NCI-H2029 treated with DMSO at 0.1 percent for 48 hours (cell line): Measurements from ENCODE around the gene B3GAT1.
"Not testable (repeated sequence)": the region's sequence is repeated elsewhere in the genome, so short reads cannot be mapped to it uniquely, and the experiment has no call there.

ENCODE experiments used
- DNase-seq: peaks from one replicate; lab custom pipeline; 2025; lab: John Stamatoyannopoulos, UW

Gene B3GAT1, protein sequence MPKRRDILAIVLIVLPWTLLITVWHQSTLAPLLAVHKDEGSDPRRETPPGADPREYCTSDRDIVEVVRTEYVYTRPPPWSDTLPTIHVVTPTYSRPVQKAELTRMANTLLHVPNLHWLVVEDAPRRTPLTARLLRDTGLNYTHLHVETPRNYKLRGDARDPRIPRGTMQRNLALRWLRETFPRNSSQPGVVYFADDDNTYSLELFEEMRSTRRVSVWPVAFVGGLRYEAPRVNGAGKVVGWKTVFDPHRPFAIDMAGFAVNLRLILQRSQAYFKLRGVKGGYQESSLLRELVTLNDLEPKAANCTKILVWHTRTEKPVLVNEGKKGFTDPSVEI

DNA sequence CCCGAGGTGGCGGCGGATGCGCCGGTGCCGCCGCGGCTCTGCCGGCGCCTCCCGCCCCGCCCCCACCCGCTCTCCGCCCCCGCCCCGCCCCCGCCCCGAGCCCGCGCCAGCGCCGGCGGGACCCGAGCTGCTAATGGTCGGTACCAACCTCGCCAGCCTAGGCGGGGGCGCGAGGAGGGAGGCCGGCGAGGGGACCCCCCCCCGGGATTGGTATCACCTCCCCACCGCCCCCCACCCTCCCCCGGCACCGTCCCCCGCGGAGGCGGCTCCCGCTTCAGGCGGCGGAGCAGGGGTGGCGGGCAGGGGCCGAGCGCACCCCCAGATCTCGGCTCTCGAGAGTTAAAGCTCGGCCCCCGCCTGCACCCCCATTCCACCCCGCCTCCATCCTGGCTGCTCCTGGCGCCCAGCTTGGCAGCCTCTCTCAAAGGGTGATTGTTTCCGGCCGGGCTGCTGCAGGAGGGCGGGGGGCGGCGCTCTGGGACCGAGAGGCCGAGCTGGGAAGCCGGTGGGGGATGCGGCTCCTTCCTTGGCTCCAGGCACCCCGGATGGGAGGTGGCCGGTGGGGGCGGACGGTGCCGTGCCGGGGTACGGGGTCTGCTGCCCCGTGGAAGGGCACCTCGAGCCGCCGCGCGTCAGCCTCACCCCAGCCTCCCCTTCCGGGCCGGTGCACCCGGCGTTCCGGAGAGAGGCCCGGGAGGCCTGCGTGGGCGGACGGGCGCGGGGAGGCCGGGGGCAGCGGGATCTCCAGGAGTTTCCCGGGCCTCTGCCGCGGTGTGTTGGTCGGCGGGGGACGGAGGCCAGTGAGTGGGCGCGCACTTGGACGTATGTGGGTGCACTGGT lies at the start of gene B3GAT1:
B3GAT1 (minus strand) TSS at position 40 of the 840 bp plus-strand sequence. CDS start 24,583 bp downstream, outside the sequence.
- peak; percentile 6 for DNase-seq

DNA sequence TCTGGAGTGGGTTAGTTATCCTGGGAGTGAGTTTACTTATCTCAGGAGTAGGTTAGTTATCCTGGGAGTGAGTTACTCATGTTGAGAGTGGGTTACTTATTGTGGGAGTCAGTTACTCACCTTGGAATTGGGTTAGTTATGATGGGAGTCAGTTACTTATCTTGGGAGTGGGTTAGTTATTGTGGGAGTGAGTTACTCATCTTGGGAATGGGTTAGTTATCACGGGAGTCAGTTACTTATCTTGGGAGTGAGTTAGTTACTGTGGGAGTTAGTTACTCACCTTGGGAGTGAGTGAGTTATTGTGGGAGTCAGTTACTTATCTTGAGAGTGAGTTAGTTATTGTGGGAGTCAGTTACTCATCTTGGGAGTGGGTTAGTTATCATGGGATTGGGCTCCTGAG lies 49.6 kb upstream of the B3GAT1 start:
- no peak for DNase-seq

DNA sequence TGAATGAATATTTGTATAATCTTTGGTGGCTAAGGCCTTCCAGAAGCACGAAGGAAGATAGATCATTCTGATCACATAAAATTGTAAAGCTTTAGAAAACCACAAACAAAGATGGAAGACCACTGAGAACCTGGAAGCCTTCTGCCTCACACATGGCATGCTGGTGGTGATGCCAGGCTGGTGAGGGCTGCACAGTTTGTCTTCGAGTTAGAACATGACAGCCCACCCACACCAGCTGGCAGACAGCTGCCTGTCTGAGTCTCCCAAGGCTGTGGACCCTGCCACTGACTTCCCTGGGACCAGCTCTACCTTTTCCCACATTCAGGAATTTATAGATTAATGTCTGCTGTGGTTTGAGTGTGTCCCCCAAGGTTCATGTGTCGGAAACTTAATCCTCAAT lies 48.8 kb upstream of the B3GAT1 start:
- no peak for DNase-seq

DNA sequence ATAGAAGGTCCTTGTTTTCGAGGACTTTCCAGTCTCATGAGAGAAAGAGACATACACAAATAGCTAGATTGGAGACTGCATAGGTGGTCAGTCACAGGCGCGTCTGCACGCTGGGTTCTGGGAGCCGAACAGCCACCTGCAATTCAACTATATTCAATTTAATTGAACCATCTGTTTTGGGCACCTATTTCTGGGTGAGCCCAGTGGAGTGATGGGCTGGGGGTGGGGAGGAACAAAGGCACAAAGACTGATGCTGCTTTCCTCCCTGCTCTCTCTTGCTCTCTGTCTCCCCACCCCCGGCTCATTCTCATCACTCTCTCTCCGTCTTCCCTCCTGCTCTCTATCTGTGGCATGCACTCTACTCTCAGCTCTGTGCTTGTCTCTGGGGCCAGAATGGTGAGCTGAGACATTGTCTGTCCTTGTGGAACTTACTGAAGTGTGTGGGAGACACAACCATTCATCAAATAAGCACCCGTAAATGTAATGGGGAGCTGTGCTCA lies 48.1 kb upstream of the B3GAT1 start:
- no peak for DNase-seq

DNA sequence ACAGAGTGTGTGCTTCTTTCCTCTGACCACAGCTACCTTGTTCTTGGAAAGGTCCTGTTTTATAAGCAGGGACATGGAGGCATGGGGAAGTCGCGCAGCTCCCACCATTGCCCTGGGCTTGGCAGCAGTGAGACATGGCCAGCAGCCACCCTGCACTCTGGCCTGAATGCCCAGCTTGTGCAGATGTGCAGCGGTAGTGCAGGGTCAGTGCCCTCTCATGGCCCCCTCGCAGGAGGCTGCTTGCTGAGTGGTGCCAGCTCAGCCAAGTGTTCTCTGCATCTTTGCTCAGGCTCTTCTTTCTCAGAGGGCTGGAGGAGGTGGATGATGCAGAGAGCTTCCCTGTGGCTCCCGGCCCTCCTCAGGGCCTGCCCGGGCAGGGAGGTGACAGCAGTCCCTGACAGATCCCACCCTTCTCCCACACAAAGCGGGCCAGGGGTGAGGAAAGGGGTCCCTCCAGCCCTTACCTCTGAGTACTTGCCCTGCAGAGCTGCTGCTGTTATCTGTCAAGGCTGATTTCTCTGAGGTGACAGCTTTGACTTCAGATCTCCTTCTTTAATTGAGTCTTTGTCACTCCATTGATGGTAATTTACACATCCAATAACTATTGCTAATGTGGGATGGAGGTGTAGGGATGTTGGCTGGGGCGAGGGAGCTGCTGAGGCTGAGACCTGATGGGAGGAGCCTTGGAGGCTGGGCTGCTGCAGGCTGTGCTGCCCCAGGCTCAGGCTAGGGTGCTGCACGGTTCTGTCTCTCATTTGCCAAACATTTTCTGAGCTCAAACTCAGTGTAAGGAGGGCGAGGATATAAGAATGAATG lies 47.4 kb upstream of the B3GAT1 start:
- no peak for DNase-seq

DNA sequence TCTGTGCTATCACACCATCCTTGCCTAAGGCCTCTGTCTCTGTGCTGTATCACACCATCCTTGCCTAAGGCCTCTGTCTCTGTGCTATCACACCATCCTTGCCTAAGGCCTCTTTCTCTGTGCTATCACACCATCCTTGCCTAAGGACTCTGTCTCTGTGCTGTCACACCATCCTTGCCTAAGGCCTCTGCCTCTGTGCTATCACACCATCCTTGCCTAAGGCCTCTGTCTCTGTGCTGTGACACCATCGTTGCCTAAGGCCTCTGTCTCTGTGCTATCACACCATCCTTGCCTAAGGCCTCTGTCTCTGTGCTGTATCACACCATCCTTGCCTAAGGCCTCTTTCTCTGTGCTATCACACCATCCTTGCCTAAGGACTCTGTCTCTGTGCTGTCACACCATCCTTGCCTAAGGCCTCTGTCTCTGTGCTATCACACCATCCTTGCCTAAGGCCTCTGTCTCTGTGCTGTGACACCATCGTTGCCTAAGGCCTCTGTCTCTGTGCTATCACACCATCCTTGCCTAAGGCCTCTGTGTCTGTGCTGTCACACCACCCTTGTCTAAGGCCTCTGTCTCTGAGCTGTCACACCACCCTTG lies 45.5 kb upstream of the B3GAT1 start:
- DNase-seq, result not testable (repeated sequence)

DNA sequence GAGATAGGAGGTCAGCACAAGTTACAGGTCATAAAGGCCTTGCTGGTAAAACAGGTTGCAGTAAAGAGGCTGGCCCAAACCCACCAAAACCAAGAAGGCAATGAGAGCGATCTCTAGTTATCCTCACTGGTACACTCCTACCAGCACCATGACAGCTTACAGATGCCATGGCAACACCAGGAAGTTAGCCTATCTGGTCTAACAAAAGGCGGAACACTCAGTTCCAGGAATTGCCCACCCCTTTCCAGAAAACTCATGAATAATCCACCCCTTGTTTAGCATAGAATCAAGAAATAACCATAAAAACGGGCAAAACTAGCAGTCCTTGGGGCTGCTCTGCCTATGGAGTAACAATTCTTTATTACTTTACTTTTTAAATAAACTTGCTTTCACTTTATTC lies 43.5 kb upstream of the B3GAT1 start:
- DNase-seq, result no peak

DNA sequence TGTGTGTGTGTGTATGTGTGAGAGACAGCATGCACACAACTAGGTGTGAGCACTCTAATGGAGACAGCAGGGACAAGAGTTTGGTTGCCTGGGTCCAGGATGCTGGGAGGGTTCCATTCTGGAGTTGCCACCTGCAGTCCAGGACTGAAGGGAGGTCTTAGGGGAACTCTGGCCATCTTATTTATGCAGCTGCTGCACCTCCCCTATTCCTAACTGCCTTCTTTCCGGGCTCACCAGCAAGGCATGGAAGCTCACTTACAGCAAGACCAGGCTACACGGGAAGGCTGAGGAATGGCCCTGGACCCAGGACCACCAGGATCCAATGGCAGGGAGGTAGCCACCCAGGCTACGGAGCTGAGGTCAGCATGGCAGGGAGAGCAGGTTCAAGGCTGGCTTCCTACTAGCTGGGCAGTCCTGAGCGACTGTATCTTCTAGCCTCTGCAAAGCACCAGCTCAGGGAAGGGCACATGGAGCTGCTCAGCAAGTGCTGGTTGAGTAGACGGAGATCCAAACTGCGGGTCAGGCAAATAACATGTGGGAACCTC lies 42.2 kb upstream of the B3GAT1 start:
- no peak for DNase-seq

DNA sequence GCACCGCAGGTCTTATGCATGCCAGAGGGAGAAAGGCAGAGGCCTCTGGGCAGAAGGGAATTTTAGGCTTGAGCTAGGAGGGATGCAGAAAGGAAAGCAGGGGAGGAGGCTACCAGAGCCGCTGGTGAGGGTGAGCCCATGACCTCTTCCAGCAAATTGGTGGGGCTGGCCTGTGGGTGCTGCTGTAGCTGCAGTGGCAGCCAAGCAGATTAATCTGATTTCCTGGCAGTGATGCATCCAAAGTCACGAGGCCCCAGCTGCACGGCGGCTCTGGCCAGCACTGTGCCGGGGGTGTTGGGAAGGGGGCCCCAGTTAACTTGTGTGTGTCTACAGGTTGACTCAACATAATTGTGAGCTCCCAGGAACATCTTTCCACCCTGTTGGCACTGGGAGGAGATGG lies 41.4 kb upstream of the B3GAT1 start:
- no peak for DNase-seq

DNA sequence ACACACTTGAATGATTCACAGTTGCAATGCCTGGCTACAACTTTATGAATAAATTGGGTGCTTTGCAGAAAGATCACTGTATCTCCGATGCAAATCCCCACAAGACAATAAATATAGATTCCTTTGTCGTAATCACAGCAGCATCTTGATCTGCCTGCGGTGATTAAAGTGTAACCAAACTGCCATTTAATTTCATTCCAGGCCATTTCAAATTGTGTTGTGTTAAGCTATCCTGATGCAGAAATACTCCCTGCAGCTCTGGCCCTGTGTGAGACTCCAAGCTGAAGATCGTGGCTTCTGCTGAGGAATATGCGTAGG lies 40.8 kb upstream of the B3GAT1 start:
- DNase-seq, result no peak

DNA sequence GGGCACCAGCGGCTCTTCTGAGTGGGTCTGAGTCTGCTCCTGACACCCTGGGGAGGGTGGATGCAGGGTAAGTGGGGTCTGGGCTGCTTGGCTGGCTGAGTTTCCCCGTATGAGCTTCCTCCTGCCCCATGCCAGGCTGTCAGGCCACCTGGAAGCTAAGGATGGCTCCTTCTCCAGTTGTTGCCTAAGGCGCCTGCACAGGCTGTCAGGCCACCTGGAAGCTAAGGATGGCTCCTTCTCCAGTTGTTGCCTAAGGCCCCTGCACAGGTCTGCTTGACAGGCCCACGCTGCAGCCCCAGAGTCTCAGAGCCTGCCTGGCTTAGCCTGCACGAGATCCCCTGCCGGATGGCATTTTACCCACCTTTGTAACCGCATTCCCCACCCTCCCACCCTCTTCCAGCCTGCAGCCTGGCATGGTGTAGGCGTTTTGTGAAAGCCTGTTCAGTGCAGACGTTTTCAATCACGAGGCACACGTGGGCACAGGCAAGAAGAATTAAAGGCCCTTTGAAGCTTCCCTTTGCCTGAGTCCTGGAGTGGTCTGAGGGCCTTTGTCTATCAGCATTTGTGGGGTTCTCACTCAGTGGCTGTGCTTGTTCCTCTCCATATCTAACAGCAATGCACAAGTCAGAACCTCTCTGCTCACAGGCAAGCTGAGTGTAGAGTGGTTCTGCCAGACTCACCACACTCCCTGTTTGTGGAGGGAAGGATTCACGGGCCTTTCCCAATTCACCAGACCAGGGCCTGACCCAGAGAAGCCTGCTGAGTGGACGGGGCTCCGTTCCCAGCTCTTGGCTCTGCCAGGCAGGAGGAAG lies 40.2 kb upstream of the B3GAT1 start:
- no peak for DNase-seq

DNA sequence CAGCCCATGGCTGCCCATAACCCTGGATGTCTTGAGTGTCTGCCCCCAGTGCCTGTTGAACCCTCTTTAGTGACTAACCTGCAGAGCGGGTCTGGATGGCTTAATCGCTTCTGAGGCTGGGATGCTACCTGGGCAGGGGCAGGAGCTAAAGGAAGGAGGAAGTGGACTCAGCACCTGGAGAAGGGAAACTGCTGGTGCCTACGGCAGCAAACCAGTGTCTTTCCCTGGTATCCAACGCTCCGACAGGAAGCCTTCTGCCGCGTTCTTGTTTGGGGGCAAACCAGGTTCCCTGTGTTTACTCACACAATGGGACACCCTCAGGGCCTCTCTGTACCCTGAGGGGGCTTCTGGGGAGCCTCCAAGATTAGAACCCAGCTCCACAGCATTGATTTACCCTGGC lies 38.1 kb upstream of the B3GAT1 start:
- no peak for DNase-seq

DNA sequence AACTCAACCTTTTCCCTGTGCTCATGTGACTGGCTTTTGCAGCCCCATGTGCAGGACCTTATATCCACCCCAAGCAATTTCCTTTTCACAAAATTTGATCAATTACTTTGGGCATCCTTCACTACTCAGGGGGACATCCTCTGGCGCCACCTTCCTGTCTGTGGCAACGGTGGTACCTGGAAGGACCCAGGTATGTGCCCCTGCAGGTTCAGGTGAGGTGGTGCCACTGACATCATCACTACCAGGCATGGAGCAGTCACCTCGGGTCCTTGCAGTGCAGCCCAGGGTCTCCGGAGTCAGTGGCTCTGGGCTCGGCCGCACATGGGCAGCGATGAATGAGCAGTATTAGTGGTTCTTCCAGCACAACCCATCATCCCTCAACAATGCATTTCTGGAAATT lies 37.7 kb upstream of the B3GAT1 start:
- no peak for DNase-seq

DNA sequence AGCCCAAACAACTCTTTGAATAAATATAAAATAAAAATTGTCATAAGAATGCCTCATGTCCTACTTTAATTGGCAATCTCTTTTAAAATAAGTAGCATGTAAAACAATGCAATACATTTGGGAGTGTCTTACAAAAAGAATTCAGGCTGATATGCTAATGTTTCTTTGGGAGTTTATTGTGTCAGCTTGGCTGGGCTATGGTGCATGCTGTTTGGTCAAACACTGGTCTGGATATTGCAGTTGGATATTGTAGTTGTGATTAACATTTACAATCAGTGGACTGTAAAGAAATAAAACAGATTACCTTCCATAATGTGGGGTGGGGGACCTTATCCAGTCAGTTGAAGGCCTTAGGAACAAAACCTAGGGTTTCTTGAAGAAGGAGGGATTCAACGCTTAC lies 37.0 kb upstream of the B3GAT1 start:
- DNase-seq, result no peak

DNA sequence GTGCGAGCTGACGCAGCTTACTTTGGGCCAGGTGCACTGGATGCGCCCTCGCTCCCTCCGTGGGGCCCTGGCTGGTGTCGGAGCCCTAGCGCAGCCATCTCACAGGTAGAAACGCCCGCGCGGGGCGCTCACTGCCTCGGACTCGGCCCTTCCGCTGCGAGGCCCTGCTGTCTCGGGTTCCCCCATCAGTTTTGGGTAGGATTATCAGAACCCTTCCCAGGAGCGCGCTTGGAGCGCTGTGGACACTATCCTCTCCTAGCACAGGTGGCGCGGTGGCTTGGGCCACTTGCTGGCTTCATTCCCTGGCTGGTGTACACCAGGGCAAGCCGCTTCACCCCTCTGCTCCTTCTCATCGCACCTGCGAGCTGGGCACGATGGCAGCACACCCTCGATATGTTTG lies 35.7 kb upstream of the B3GAT1 start:
- no peak for DNase-seq

DNA sequence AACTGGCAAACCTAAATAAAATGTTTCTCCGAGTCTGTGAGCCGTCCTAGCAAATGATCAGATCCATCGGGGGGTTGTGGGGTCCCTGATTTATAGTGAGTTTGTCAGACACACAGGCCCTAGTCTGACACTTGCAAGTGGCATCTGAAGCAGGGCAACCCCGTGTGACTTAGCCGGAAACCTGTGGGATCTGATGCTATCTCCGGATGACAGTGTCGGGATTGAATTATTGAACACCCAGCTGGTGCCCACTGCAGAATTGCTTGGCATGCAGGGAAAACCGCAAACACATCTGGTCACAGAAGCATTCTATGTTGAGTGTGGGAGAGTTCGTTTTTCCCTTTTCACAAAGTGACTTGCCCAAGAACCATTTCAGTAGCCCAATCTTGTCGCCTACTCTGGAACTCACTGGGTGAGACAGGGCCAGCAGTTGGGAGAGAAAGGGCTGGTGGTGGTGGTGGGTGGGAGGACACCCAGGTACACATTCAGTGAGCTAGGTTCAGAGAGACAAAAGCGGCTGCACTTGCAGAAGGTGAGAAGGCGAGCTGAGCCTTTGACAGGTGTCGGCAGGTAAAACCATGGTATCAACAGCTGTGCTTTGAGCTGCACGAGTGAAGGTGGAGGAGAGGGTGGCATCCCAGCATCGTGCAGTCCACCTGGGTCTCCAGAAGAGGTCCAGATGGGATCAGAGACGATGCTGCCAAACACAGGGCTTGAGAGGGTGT lies 33.7 kb upstream of the B3GAT1 start:
- no peak for DNase-seq

DNA sequence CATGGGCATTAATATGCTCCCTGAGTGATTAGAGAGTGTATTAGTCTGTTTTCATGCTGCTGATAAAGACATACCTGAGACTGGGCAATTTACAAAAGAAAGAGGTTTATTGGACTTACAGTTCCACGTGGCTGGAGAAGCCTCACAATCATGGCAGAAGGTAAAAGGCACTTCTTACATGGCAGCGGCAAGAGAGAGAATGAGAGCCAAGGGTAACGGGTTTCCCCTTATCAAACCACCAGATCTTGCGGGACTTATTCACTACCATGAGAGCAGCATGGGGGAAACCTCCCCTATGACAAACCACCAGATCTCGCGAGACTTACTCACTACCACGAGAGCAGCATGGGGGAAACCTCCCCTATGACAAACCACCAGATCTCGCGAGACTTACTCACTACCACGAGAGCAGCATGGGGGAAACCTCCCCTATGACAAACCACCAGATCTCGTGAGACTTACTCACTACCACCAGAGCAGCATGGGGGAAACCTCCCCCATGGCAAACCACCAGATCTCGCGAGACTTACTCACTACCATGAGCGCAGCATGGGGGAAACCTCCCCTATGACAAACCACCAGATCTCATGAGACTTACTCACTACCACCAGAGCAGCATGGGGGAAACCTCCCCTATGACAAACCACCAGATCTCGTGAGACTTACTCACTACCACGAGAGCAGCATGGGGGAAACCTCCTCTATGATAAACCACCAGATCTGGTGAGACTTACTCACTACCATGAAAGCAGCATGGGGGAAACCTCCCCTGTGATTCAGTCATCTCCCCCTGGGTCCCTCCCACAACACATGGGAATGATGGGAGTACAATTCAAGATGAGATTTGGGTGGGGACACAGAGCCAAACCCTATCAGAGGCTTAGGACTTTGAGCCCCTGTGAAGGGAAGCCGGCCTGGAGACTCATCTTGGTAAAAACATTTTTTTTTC lies 32.4 kb upstream of the B3GAT1 start:
- DNase-seq, result not testable (repeated sequence)

DNA sequence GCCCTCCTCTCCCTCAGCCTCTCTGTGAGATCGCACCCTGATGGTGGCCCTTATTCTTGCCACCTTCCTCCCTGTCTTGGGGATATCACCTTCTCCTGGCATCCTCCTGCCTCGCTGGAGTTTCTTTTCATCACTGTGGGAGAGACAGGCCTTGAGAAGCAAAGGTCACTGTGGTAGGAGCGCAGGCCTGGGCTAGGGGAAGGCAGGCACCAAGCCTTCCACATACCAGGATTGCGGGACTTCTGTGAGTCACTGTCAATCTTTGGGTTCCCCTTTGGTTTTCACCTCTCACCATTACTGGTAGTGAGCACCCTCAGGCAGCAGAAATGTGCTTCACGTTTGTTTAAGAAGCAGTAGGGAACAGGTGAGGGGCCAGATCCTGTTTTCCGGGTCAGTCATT lies 31.2 kb upstream of the B3GAT1 start:
- DNase-seq, result no peak

DNA sequence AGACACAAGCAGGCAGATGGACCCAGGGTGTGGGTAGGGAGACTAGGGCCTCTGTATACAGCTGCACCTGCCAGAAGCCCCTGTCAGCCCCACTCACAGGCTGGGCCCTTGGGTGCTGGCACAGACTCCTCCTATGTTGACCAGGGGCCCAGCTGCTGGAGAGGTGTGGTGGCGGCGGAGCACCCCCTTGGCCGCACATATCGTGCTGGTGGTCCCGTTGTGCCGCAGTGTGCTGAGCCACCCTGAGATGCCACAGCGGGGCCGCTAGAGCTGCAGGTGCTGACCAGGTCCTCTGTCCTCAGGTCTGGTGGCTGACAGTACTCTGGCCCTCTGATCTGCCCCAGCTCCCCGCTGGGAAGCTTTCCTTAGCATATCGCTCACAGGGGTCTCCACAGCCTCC lies 30.2 kb upstream of the B3GAT1 start:
- DNase-seq, result no peak
